WI38 (cell line): ENCODE results near the gene CEP78.

Source experiments
- H3K4me3 ChIP-seq: 2 replicates; pipeline ENCODE4 v1.5.1; 2011; ENCODE audit warnings: low read depth, mild to moderate bottlenecking, control low read depth, low read length
- TF ChIP-seq, protein P1 (sequence below): IDR thresholded peaks from 2 replicates; pipeline ENCODE4 v1.5.1; 2012; ENCODE audit warnings: low read depth, mild to moderate bottlenecking, control low read depth, low read length

CEP78 gene

DNA sequence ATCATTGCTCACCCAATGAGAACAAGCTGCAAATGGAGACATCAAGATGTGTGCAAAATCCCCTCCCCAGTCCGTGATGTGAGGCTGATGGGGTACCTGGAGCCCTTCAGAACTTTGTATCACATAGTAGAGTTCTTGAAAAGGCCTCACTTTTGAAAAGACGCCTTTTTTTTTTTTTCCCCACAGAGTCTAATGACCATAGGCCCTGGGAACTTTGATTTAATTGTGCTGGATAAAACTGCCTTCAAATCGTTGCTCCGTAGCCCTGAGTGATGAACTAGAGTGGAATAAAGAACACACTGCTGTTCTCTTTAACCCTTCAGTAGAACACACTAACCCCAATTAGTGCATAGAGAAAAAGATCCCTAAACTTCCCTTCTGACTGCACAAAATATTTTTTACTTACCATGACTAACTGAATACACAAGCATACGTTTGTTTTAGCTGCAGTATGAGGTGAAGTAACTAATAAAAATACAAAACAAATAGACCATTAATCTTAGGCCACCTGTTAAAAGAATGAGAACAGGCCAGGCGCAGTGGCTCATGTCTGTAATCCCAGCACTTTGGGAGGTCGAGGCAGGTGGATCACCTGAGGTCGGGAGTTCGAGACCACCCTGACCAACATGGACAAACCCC is 76.1 kb downstream of the CEP78 start:
- TF ChIP-seq, protein P1, sequence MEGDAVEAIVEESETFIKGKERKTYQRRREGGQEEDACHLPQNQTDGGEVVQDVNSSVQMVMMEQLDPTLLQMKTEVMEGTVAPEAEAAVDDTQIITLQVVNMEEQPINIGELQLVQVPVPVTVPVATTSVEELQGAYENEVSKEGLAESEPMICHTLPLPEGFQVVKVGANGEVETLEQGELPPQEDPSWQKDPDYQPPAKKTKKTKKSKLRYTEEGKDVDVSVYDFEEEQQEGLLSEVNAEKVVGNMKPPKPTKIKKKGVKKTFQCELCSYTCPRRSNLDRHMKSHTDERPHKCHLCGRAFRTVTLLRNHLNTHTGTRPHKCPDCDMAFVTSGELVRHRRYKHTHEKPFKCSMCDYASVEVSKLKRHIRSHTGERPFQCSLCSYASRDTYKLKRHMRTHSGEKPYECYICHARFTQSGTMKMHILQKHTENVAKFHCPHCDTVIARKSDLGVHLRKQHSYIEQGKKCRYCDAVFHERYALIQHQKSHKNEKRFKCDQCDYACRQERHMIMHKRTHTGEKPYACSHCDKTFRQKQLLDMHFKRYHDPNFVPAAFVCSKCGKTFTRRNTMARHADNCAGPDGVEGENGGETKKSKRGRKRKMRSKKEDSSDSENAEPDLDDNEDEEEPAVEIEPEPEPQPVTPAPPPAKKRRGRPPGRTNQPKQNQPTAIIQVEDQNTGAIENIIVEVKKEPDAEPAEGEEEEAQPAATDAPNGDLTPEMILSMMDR = no peak
- H3K4me3 ChIP-seq = no peak overlapping the region

DNA sequence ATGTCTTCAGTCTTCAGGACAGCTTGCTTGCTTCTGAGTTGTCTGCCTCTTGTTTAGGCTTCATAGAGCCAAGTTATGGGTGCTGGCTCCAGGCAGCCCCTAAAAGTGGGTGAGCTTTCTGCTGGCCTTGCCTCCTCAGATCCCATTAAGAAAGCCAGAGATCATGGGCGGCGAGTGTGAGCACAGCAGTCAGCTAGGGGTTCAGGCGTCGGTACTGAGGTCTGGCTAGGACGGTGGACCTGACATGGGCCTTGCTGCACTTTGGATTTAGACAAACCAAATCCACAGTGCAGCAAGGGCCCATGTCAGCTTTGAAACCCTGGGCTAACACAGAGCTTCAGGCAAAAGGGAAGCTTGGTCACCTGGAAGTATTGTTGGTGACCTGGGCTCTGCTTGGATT is 78.7 kb downstream of the CEP78 start:
- TF ChIP-seq, protein P1 = no peak
- no peak overlapping the region for H3K4me3 ChIP-seq

DNA sequence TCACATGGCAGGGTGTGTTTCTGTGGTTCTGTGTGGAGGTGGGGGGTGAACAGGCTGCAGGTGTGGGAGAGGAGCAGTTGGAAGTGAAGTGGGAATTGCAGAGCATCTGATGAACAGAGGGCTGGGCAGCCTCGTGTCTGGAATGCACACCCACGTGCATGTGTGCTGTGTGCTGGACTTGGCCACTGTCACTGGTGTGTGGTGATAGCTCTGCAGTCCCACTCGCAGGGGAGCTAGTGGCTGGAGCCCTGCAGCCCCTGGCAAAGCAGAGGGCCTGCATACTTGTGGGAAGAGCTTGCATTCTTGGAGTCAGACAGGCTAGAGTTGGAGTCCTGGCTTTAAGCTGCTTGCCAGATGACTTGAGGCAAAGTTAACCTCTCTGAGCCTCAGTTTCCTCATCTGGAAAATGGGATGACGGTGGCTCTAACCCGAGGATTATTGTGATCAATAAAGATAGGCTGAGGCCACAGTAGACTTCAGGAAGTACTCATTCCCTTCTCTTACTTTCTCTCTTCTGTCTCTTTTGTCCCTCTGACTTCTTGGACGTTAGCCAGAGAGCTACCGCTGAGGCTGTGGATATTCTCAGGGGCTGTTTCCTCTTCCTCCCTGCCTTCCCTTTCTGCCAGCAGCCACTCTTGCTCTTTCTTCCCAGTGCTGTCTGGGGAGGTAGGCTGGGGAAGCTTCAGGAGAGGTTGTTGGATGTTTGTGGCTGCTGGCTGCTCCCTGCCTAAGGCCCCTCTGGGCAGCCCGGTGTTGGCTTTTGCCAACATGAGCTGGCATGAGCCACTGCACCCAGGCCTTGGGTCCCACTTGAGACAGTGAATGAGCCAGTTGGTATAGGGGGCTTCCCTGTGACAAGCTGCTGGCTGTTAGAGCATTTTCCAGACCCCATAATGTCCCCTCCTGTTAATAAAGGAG is 79.3 kb downstream of the CEP78 start:
- TF ChIP-seq, protein P1 = no peak
- H3K4me3 ChIP-seq = no peak overlapping the region

DNA sequence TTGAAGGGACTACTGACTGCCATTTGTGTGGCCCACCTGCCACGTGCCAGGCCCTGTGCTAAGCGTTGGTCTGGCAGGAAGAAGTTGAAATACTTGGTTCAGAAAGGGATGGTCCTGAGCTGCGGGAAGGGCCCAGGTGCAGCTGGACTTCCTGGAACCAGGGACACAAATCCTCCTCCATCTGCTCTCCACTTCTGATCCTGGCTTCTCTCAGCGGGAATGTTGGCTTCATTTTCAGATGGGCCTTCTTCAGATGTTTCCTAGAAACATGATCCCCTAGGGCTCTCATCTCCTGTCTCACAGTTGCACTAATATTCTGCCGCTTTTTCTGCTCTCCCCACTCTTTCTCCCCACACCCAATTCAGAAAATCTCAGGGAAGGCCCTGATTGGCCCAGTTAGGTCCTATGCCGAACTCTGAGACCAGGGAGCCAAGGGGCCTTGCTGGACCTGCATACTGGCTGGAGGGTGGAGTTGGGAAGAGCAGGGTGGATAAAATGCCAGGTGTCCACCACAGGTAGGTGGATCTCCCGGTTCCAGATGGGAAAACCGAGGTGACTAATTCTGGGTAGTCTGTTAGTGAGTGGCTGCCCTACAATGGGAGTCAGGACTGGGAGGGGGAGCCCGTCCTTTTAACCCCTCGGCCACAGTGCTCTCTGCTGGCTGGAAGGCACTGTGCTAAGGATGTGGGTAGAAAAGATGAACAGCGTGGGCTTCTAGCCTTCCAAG is 80.5 kb downstream of the CEP78 start:
- TF ChIP-seq, protein P1 = no peak
- H3K4me3 ChIP-seq = no peak overlapping the region

DNA sequence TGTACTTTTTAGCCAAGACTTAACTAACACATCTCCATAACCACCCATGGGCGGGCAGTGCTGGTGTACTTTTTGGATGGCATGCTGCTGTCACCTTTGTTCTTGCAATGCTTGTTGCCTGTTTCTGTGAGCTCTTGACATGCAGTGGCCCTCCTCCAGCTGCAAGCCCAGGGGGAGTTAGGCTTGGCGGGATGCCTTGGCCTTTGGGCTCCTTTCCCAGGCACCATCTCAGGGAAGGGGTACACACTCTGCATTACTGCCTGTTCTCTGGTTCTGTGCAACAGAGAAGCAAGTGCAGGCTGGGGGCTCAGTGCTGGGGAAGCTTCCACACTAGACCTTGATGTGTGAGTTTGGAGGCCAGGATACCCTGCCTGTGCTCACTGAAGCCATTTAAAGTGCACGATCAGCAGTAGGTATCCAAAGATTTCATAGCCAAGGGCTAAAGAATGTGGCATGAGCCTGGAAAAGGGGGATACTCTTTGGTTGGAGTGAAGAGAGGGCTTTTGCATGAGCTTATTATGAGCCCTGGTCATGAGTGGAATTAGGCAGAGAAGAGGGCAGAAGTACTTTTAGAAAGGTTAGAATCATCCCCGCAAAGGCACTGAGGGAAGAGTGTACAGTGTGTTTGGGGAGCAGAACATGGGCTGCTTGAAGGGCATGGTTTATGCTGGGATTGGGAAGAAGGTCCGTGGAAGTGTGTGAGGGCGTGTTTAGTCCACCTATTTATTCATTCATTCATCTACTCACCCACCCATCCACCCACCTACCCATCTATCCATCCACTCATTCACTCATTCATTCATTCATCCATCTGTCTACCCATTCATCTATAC is 83.5 kb downstream of the CEP78 start:
- no peak overlapping the region for H3K4me3 ChIP-seq
- TF ChIP-seq, protein P1 = no peak

DNA sequence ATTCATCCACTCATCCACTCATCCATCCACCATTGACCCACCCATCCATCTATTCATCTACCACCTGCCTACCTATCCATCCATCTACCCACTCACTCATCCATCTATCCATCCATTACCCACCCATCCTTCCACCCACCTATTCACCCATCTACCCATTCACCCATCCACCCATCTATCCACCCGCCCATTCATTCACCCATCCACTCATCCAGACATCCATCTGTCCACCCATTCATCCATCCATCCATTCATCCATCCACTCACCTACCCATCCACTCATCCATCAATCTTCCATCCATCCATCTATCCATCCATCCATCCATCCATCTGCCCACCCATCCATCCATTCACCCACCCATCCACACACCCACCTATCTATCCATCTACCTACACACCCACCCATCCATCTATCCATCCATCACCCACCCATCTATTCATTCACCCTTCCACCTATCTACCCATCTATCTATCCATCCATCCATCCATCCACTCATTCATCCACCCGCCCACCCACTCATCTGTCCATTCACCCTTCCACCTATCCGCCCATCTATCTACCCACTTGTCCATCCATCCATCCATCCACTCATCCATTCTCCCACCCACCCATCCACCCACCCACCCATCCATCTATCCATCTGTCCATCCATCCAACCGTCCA is 84.3 kb downstream of the CEP78 start:
- H3K4me3 ChIP-seq = no peak overlapping the region
- TF ChIP-seq, protein P1 = no peak
